Measurements from ENCODE around the gene PEX7.
"Not testable (repeated sequence)": the region's sequence is repeated elsewhere in the genome, so short reads cannot be mapped to it uniquely, and the experiment has no call there.

Gene PEX7

GRCh38 chr6:136914947-136915346, 92.6 kb downstream of the PEX7 start:
- no peak for DNase-seq

DNA sequence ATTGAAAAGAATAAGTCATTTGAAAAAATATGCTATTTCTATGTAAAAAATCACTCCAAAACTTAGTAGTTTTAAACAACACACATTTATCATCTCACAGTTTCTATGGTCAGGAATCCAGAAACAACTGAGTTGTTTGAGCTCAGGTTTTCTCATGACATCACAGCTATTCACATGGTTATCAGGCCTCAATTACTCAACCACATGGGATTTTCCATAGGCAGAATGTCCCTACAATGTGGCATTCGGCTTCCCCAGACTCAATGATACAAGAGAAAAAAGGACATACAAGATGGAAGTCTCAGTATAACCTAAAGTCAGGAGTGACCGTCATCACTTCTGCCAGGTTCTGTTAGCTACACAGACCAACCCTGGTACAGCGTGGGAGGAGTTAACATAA, 96.3 kb downstream of the PEX7 start:
- no peak for DNase-seq

GRCh38 chr6:136920216-136920615, 97.8 kb downstream of the PEX7 start:
- no peak for DNase-seq

DNA sequence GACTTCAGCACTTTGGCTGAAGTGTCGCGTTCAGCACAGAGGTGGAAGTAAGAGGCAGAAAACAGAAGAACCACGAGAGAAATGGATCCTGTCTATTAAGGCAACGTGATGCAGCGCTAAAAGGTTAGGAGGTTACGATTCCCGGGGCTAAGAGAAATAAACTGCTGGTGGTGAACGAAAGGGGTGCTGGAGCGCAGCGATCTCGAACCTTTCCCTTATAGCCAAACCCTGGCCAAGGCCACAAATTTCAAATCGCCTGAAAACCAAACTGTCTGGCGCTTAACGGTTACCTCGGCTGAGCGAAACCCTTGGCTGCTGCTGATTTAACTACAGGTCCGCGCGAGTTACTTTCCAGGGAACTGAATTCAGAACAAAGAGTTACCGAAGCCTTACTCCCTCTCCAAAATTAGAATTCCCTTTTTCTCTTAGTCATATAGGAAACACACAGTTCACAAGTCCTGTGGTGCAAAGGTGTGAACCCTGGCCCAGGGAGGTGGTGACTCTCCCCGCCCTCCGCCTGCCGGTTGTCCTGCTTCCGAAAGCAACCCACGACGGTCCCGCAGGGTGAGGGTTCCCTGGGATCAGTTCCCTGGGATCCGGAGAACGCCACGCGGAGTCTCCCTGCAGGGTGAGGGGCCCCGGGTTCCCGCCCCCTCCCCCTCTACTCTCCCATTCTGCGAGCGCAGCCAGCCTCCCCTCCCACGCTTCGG, 98.4 kb downstream of the PEX7 start:
- DNase-seq, result no peak

GRCh38 chr6:136921381-136921935, 99.1 kb downstream of the PEX7 start:
- no peak for DNase-seq

DNA sequence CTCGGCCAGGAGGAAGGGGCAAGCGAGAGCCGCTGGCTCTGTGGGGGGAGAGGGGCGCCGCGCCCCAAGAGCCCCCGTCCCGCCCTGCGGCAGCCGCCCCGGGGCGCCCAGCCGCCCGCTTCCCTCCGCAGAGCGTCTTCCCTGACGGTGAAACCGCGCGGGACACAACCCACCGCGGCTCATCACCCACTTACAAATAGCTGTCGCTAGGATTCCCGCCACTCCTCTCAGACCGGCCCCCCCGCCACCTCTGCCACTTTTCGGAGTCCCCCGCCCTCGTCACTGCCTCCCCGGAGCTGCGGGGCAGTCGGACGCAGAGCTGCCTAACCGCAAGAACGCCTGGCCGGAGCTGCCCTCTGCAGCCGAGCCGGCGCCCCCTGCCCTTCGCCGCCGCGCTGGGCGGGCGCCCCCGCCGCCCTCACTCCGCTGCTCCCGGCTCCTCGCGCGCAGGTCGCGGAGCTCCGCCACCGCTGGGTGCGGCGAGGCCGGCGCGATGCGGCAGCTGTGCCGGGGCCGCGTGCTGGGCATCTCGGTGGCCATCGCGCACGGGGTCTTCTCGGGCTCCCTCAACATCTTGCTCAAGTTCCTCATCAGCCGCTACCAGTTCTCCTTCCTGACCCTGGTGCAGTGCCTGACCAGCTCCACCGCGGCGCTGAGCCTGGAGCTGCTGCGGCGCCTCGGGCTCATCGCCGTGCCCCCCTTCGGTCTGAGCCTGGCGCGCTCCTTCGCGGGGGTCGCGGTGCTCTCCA, 99.7 kb downstream of the PEX7 start, which contains the start of gene SLC35D3:
TSS of gene SLC35D3 (plus strand) at position 366 of the 749 bp plus-strand sequence. CDS start at position 494, 128 bp downstream.
- DNase-seq, result no peak

DNA sequence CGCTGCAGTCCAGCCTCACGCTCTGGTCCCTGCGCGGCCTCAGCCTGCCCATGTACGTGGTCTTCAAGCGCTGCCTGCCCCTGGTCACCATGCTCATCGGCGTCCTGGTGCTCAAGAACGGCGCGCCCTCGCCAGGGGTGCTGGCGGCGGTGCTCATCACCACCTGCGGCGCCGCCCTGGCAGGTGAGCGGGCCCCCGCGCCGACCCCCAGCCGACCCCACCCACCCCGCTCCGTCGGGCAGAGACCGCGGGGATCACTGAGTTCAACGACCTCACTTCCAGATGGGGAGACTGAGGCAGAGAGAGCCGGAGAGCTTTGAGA, 100.3 kb downstream of the PEX7 start:
- DNase-seq, result no peak

DNA sequence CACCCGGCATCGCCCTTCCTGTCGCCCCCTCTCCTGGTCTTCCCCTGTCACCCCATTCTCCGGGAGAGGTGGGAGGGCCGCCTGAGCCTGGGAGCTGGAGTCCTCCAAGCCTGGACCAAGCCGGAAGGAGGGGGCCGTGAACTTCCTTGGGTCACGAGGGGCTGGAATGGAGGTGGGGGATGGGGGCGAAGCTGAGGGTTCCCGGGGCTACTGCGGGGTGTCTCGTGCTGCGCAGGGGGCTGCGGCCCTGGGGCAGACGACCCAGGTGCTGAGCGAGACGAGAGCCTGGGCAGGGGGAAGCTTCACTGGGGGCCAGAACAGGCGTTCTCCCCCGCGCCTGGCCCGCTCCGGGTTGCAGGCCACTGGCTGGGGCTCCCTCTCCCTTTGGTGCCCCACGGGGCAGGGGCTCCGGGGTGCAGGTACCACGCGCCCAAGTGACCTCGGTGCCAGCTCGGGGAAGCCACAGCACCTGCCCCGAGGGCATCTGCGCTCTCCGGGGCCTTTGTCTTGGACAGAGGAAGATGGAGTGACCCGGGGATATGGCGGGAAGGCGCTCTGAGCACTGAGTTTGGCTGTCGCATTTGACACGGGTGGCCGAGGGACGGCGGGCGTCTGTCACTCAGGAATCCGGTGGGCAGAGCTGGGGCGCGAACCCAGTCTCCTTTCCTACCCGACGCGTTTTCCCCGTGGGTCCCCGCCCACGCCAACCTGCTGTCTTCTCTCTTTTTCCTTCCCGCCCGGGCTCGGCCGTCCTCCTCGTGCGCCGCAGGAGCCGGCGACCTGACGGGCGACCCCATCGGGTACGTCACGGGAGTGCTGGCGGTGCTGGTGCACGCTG, 100.9 kb downstream of the PEX7 start:
- no peak for DNase-seq

DNA sequence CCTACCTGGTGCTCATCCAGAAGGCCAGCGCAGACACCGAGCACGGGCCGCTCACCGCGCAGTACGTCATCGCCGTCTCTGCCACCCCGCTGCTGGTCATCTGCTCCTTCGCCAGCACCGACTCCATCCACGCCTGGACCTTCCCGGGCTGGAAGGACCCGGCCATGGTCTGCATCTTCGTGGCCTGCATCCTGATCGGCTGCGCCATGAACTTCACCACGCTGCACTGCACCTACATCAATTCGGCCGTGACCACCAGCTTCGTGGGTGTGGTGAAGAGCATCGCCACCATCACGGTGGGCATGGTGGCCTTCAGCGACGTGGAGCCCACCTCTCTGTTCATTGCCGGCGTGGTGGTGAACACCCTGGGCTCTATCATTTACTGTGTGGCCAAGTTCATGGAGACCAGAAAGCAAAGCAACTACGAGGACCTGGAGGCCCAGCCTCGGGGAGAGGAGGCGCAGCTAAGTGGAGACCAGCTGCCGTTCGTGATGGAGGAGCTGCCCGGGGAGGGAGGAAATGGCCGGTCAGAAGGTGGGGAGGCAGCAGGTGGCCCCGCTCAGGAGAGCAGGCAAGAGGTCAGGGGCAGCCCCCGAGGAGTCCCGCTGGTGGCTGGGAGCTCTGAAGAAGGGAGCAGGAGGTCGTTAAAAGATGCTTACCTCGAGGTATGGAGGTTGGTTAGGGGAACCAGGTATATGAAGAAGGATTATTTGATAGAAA, 101.7 kb downstream of the PEX7 start:
- DNase-seq, result no peak

- no peak for DNase-seq
Observed at GRCh38 chr6:136926383-136926782, 104.0 kb downstream of the PEX7 start.

- DNase-seq, result no peak
Observed at GRCh38 chr6:136927292-136927691, 104.9 kb downstream of the PEX7 start.

- DNase-seq, result no peak
Observed at GRCh38 chr6:136930528-136930927, 108.1 kb downstream of the PEX7 start.

GRCh38 chr6:136932599-136932998, 110.2 kb downstream of the PEX7 start:
- no peak for DNase-seq

- no peak for DNase-seq
Observed at GRCh38 chr6:136945072-136945471, 122.7 kb downstream of the PEX7 start.

GRCh38 chr6:136945711-136946121, 123.3 kb downstream of the PEX7 start:
- no peak for DNase-seq

GRCh38 chr6:136947037-136947436, 124.6 kb downstream of the PEX7 start:
- no peak for DNase-seq

- not testable (repeated sequence) for DNase-seq
Observed at GRCh38 chr6:136949957-136950356, 127.6 kb downstream of the PEX7 start.

DNA sequence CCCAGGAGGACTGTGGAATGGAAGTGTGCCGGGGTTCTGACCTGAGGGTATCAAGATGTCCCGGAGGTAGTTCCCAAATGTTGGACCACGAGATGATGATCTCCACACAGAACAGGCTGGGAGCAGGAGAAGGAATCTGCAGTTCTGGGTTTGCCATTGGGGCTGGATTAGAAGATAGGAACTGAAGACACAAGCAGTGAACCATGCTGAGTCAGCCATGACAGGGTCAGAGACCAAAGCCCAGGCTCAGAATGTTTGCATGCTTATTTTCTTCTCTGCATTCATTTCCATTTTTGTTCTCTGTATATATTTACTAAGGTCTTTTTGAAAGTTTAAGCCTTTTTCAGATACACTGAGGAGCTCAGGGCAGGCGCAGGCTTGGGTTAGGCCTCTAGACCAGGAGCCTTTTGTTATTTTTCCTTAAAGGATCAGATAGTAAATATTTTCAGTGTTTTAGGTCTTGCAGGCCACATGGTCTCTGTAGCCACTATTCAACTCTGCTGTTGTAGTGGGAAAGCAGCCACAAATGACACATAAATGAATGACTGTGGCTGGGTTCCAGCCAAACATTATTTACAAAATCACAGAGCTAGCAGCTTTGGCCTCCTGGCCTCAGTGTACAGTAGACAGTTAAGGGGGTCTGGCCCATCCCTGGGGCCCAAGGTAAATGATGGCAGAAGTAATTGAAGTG, 128.2 kb downstream of the PEX7 start:
- DNase-seq, result no peak

DNA sequence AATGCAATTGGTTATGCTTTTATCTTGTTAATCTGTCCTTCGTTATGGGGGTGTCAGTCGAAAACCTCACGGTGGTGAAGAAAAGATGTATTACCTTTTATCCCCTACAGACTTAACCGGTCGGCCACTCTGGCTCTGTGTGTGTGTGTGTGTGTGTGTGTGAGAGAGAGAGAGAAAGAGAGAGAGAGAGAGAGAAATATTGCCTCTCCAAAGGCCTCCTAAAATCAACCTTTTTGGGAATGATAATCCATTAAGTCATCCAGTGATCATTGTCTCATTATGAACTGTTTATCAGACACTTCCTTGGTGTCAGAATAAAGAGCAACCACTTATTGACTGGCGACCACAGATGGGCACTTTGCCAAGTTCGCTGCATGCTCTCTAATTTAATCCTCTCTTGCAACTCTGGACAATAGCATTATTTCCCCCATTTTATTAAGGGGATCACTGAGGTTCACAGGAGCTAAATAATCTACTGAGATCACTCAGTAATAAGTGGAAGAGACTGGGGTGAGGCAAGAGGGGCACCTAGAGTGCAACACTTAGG, 130.4 kb downstream of the PEX7 start:
- DNase-seq, result no peak

GRCh38 chr6:136955123-136955522, 132.7 kb downstream of the PEX7 start:
- no peak for DNase-seq
